NCI-H2196 (cell line): ENCODE data around the gene SPDYE16.
"Not testable (repeated sequence)": the region's sequence is repeated elsewhere in the genome, so short reads cannot be mapped to it uniquely, and the experiment has no call there.

Experiments used
- DNase-seq: peaks from one replicate; lab custom pipeline; 2025; ENCODE audit not compliant: unreplicated experiment; lab: John Stamatoyannopoulos, UW

Gene SPDYE16

DNA sequence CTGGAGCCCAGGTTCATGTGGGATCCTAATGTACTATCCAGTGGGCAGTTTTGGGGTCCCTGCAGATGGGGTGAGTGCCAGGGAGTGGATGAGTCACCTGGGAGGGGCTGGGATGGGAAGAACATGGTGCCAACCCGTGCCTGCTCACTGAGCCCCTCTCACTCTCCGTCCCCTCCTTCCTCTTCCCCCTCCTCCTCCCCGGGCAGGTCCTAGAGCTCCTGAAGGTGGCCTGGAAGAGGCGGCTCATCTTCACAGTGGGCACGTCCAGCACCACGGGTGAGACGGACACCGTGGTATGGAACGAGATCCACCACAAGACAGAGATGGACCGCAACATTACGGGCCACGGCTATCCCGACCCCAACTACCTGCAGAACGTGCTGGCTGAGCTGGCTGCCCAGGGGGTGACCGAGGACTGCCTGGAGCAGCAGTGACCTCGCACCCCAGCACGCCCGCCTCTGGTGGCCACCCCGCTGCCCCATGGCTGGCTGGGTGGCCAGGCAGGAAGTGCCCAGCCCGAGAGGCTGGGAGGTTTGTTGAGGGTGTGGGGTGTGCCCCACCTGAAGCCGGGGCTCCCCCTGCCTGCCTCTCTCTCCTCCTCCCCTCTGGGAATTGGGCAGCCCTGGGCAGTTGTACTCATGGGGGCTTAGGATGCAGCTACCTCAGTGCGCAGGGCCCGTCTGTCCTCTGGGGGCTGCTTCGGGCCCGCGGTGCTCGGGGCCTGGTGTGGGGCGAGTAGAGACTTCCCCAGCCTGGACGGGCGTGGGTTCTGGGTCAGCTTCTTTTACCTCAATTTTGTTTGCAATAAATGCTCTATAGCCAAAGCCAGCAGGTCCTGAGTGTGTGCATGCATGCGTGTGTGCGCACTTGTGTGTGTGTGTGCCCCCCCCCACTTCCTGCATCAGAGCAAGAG, 37.7 kb downstream of the SPDYE16 start:
- DNase-seq: no peak

GRCh38 chr7:76504351-76505167, 38.5 kb downstream of the SPDYE16 start:
- DNase-seq: not testable (repeated sequence)

- not testable (repeated sequence) for DNase-seq
Measured at GRCh38 chr7:76503244-76503643, 39.9 kb downstream of the SPDYE16 start.

GRCh38 chr7:76502836-76503235, 40.3 kb downstream of the SPDYE16 start:
- DNase-seq: not testable (repeated sequence)

DNA sequence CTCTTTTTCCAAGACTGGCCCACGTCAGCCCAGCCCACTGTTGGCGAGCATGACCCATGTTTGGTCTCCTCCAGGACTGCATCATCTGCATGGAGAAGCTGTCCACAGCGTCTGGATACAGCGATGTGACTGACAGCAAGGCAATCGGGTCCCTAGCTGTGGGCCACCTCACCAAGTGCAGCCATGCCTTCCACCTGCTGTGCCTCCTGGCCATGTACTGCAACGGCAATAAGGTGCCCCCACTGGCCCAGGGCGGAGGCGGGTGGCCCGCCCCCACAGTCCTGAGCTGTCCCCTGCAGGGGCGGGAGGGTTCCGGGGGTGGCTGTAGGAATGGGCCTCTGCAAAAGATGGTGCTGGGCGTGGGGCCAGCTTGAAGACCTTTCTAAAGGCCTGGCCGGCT, 40.9 kb downstream of the SPDYE16 start:
- not testable (repeated sequence) for DNase-seq

GRCh38 chr7:76499924-76500241, 43.2 kb downstream of the SPDYE16 start:
- not testable (repeated sequence) for DNase-seq

- DNase-seq: not testable (repeated sequence)
Measured at GRCh38 chr7:76499201-76499923, 43.7 kb downstream of the SPDYE16 start.

DNA sequence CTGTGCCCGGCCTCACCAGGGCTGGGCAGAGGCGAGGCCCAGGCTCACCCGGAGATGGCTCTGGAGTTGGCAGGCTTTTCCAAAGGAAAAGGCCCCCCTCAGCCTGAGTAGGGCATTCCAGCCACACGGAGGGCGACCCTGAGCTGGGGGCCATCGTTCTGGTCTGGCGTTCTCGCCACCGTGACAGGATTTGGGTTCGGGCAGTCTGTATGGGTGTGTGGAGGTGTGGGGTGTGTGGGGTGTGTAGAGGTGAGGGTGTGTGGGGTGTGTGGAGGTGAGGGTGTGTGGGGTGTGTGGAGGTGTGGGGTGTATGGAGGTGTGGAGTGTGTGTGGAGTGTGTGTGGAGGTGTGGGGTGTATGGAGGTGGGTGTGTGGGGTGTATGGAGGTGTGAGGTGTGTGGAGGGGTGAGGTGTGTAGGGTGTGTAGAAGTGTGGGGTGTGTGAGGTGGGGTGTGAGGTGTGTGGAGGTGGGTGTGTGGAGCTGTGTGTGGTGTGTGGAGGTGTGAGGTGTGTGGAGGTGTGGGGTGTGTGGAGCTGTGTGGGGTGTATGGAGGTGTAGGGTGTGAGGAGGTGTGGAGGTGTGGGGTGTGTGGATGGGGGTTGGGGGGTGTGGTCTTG, 44.4 kb downstream of the SPDYE16 start:
- DNase-seq: not testable (repeated sequence)

GRCh38 chr7:76497918-76498582, 45.0 kb downstream of the SPDYE16 start:
- DNase-seq: not testable (repeated sequence)

DNA sequence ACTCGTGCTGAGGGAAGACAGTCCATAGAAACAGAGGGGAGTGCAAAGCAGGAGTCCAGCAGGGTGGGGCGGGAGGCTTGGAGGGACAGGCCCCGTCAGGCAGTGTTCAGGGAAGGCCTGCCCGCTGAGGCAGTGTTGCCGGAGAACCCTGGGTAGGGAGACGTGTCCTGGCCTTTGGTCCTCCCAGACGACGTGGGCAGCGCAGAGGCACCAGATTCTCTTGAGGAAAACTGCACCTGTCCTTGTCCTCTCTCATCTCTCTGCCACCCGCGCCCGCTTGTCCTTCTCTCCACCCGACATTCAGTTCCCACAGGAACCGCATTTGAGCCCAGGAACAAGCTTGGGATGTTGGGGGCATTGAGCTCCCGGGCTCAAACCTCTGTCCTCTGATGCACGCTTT, 47.4 kb downstream of the SPDYE16 start:
- DNase-seq: not testable (repeated sequence)

DNA sequence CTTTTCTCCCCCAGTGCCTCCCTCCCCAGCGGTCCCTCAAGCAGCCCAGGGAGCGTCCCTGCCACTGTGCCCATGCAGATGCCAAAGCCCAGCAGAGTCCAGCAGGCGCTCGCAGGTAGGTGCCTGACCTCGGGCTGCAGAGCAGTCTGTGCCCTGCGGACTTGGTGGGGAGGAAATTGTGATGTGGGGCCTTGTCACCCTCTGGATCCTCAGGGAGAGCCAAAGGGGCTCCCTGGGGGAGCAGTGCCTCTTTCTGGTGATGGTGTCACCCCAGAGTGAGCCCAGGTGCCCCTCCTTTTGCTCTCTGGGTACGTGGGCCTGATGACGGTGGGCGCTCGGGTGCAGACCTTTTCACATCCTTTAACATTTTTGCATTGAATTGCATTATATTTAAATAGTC, 51.0 kb downstream of the SPDYE16 start:
- not testable (repeated sequence) for DNase-seq

- DNase-seq: not testable (repeated sequence)
Measured at GRCh38 chr7:76487969-76488368, 55.1 kb downstream of the SPDYE16 start.

- DNase-seq: not testable (repeated sequence)
Measured at GRCh38 chr7:76486618-76487017, 56.5 kb downstream of the SPDYE16 start.

DNA sequence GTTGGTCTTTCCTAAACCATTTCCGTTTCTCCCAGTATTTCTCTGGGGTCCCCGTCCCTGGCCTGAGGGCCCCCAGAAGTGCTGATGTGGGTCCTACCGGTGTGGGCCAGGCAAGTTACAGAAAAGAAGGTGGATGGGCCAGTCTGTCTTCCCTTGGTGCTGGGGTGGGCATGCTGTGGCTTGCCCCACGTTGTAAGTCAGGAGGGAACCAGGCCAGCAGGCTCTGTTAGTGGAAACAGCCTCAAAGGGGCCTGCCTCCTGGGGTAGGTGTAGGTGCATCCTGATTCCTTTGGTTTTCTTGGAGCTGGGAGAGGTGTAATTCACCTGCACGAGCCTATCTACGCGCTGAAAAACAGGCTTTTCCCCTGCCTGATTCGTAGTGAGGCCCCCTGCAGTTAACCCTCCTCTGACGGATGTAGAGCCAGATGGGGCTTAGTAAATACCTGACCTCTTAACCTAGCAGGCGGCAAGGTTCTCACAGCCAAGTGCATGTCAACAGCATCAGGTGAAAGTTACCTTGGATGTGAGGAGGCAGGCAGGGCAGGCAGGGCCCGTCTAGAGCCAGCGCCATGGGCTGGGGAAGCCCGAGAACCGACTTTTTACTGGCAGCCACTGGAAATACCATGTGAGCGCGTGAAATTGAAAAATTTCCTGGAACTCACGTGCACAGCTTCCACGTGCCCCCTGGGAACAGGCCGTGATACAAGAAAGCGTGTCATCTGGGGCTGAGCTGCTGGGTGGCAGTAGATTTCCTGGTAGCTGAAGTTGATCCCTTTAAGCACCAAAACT, 57.1 kb downstream of the SPDYE16 start:
- not testable (repeated sequence) for DNase-seq

DNA sequence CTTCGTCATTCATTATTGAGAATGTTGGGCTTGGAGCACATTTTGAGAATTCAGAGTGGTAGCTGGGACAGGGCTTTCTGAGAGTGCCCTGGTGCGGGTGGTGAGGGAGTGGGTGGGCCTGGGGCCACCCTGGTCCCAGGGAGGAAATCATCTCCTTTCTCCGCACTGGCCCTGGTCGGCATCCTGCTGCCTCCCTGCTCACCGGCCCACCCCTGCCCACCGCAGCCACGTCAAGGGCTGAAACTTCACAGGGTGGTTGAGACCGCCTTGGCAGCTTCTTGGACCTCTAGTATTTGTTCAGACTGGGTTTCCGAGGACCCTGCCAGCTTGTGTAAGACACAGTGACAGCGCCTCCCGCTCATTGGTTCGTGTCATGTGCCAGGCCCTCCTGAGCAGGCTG, 58.6 kb downstream of the SPDYE16 start:
- not testable (repeated sequence) for DNase-seq

- DNase-seq: not testable (repeated sequence)
Measured at GRCh38 chr7:76483081-76483480, 60.0 kb downstream of the SPDYE16 start.

GRCh38 chr7:76482660-76483059, 60.4 kb downstream of the SPDYE16 start:
- not testable (repeated sequence) for DNase-seq
